ENCODE data around the gene BRD3OS.

Gene BRD3OS

GRCh38 chr9:133981589-133981957, 43.7 kb upstream of the BRD3OS start:
- DNase-seq (ENCODE audit: extremely low read depth, insufficient read length), result no peak
- H3K36me3 ChIP-seq (ENCODE audit: control insufficient read depth, insufficient read depth, low read length), result peaks cover 4% of the 10 kb centered on the region
- H3K27me3 ChIP-seq (replicated peaks; ENCODE audit: control insufficient read depth, insufficient read depth, low read length), result no peaks in the 10 kb centered on the region
- no peak overlapping the region for H3K4me3 ChIP-seq (replicated peaks; ENCODE audit: low read depth, low read length)
- TF ChIP-seq, protein P1, sequence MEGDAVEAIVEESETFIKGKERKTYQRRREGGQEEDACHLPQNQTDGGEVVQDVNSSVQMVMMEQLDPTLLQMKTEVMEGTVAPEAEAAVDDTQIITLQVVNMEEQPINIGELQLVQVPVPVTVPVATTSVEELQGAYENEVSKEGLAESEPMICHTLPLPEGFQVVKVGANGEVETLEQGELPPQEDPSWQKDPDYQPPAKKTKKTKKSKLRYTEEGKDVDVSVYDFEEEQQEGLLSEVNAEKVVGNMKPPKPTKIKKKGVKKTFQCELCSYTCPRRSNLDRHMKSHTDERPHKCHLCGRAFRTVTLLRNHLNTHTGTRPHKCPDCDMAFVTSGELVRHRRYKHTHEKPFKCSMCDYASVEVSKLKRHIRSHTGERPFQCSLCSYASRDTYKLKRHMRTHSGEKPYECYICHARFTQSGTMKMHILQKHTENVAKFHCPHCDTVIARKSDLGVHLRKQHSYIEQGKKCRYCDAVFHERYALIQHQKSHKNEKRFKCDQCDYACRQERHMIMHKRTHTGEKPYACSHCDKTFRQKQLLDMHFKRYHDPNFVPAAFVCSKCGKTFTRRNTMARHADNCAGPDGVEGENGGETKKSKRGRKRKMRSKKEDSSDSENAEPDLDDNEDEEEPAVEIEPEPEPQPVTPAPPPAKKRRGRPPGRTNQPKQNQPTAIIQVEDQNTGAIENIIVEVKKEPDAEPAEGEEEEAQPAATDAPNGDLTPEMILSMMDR (IDR thresholded peaks at IDR 0.05; ENCODE audit: insufficient read depth, low read length, poor library complexity, severe bottlenecking), result no peak

DNA sequence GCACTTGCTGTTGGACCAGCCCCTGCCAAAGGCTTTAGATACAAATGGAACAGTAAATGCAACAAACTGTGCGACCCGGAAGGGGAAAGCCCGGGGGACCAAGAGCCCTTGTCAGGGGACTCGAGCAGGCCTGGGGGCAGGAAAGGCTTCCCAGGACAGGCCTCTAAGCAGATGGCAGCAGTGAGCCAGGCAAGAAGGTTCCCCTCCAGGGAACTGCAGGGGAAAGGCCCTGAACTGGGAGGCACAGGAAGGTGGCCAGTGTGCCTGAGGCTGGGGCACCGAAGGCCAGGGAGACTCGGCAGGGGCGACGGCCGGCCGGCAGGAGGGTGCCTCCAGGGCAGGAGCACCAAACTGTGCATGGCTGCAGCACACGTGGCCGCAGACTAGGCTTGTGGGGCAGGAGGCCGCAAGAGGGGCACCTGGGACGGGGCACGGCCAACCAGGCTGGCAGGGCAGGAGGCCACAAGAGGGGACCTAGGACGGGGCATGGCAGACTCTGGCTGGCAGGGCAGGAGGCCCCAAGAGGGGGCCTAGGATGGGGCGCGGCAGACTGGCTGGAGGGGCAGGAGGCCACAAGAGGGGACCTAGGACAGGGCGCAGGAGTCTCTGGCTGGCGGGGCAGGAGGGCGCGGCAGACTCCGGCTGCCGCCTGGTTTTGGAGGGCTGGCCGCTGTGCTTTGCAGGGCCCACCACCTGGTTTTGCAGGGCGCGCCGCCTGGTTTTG, 43.2 kb upstream of the BRD3OS start:
- TF ChIP-seq, protein P1 (IDR thresholded peaks at IDR 0.05; ENCODE audit: insufficient read depth, low read length, poor library complexity, severe bottlenecking), result no peak

GRCh38 chr9:133982971-133983720, 42.1 kb upstream of the BRD3OS start:
- Histone ChIP-seq H3K36me3 (ENCODE audit: control insufficient read depth, insufficient read depth, low read length) (peaks cover 3% of the 10 kb centered on the region), H3K27me3 (replicated peaks; ENCODE audit: control insufficient read depth, insufficient read depth, low read length) (no peaks in the 10 kb centered on the region), H3K4me3 (replicated peaks; ENCODE audit: low read depth, low read length) (no peak overlapping the region)
- TF ChIP-seq, protein P1 (IDR thresholded peaks at IDR 0.05; ENCODE audit: insufficient read depth, low read length, poor library complexity, severe bottlenecking), result no peak
- no peak for DNase-seq (ENCODE audit: extremely low read depth, insufficient read length)

More for the DNA sequence above, 43.2 kb upstream of the BRD3OS start:
- no peaks in the 10 kb centered on the region for H3K27me3 ChIP-seq (replicated peaks; ENCODE audit: control insufficient read depth, insufficient read depth, low read length)
- DNase-seq (ENCODE audit: extremely low read depth, insufficient read length), result no peak
- H3K4me3 ChIP-seq (replicated peaks; ENCODE audit: low read depth, low read length), result no peak overlapping the region
- H3K36me3 ChIP-seq (ENCODE audit: control insufficient read depth, insufficient read depth, low read length), result peaks cover 4% of the 10 kb centered on the region

DNA sequence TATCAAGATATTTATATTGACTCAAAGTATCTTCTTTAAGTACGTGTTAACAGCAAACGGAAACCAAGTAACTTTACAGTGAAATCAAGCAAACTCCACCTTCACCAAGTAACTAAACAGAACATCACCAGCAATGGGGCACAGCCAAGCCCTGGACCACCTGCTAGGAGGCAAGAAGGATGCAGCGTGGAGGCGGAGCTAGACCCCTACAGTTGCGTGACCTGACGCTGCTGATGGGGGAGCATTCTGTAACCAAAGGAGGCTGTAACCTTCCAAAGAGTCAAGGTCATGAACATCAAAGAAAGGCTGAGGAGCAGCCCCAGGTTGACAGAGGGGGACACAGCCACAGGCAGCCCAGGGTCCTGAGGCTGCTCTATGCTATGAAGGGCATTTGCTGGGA, 39.2 kb upstream of the BRD3OS start:
- H3K36me3 ChIP-seq (ENCODE audit: control insufficient read depth, insufficient read depth, low read length), result peaks cover 3% of the 10 kb centered on the region
- DNase-seq (ENCODE audit: extremely low read depth, insufficient read length), result no peak
- no peaks in the 10 kb centered on the region for H3K27me3 ChIP-seq (replicated peaks; ENCODE audit: control insufficient read depth, insufficient read depth, low read length)
- no peak overlapping the region for H3K4me3 ChIP-seq (replicated peaks; ENCODE audit: low read depth, low read length)
- TF ChIP-seq, protein P1 (IDR thresholded peaks at IDR 0.05; ENCODE audit: insufficient read depth, low read length, poor library complexity, severe bottlenecking), result no peak

DNA sequence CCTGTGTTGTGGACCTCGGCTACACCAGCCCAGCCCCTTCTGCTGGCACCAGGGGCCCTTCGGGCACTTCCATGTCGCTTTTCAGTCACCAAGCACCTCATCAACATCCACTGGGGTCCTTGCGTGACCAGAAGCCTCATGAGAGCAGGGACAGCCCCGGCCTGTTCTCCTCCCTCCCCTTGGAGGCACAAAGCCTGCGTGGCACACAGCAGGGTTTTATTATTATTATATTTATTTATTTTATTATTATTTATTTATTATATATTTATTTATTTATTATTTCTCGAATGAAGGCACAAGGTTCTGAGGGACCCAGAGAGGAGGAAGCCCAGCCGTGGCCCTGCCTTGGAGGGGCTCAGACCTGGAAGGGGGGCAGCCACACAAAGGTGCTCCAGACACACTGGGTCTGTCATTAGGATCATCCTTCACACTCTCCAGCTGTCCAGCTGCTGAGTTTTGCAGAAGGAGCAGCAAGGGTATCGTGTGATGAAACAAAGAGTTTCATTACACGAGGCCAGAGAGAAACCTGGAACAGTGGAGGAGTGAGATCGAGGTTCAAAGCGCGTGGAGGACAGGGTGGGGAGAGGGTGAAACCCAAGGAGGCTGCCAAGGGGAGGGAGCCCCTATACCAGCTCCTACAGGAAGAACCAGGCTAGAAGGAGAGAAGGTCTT, 38.4 kb upstream of the BRD3OS start:
- H3K36me3 ChIP-seq (ENCODE audit: control insufficient read depth, insufficient read depth, low read length), result peaks cover 3% of the 10 kb centered on the region
- H3K4me3 ChIP-seq (replicated peaks; ENCODE audit: low read depth, low read length), result no peak overlapping the region
- no peaks in the 10 kb centered on the region for H3K27me3 ChIP-seq (replicated peaks; ENCODE audit: control insufficient read depth, insufficient read depth, low read length)
- TF ChIP-seq, protein P1 (IDR thresholded peaks at IDR 0.05; ENCODE audit: insufficient read depth, low read length, poor library complexity, severe bottlenecking), result no peak
- no peak for DNase-seq (ENCODE audit: extremely low read depth, insufficient read length)

Measured in GM06990 (cell line).